ENCODE measurements around the gene MSMP.

DNA sequence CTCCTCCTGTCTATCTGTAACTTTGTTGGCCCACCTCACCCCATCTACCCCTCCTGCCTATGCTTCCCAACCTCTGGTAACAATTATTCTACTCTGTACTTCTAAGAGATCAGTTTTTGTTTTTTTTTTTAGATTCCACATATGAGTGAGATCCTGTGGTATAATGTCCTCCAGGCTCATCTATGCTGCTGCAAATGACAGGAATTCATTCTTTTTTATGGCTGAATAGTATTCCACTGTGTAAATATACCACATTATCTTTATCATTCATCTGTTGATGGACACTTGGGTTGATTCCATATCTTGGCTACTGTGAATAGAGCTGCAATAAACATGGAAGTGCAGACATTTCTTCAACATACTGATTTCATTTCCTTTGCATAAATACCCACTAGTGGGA lies 29.3 kb upstream of the MSMP start:
- no peak for TF ChIP-seq POLR2A (IDR thresholded peaks at IDR 0.05)
- TF ChIP-seq, protein P1, sequence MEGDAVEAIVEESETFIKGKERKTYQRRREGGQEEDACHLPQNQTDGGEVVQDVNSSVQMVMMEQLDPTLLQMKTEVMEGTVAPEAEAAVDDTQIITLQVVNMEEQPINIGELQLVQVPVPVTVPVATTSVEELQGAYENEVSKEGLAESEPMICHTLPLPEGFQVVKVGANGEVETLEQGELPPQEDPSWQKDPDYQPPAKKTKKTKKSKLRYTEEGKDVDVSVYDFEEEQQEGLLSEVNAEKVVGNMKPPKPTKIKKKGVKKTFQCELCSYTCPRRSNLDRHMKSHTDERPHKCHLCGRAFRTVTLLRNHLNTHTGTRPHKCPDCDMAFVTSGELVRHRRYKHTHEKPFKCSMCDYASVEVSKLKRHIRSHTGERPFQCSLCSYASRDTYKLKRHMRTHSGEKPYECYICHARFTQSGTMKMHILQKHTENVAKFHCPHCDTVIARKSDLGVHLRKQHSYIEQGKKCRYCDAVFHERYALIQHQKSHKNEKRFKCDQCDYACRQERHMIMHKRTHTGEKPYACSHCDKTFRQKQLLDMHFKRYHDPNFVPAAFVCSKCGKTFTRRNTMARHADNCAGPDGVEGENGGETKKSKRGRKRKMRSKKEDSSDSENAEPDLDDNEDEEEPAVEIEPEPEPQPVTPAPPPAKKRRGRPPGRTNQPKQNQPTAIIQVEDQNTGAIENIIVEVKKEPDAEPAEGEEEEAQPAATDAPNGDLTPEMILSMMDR (IDR thresholded peaks at IDR 0.05), result no peak
- no peak for TF ChIP-seq POLR2AphosphoS5 (IDR thresholded peaks at IDR 0.05; ENCODE audit: insufficient read depth in 1 of 2, low read depth in 1 of 2)

Measured in vagina (tissue), 2 donors.